Measurements from ENCODE around the gene GPR152.
A peak's percentile ranks its signal among the peaks of the same experiment; 100 is the strongest.

GPR152 gene

DNA sequence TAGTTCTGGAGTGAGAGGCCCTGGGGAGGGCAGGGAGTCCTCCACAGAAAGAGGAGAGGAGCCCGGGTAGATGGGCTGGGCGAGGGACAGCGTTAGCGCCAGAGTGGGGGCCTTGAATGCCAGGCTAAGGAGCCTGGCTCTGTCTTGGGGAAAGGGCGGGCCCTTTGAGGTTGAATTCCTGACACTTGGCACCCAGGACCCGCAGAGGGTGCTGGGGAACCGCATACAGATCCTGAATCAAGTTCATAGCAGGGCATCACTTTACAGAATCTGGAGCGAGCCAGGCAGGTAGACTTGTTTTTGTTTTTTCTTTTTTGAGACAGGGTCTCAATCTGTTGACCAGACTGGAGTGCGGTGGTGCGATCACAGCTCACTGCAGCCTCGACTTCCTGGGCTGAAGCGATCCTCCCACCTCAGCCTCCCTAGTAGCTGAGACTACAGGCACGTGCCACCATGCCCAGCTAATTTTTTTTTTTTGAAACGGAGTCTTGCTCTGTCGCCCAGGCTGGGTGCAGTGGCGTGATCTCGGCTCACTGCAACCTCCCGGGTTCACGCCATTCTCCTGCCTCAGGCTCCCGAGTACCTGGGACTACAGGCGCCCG lies 31.0 kb downstream of the GPR152 start:
- H3K27ac ChIP-seq = peak overlapping the region; percentile 86

GRCh38 chr11:67420646-67421429 lies 31.7 kb downstream of the GPR152 start:
- TF ChIP-seq, protein P1, sequence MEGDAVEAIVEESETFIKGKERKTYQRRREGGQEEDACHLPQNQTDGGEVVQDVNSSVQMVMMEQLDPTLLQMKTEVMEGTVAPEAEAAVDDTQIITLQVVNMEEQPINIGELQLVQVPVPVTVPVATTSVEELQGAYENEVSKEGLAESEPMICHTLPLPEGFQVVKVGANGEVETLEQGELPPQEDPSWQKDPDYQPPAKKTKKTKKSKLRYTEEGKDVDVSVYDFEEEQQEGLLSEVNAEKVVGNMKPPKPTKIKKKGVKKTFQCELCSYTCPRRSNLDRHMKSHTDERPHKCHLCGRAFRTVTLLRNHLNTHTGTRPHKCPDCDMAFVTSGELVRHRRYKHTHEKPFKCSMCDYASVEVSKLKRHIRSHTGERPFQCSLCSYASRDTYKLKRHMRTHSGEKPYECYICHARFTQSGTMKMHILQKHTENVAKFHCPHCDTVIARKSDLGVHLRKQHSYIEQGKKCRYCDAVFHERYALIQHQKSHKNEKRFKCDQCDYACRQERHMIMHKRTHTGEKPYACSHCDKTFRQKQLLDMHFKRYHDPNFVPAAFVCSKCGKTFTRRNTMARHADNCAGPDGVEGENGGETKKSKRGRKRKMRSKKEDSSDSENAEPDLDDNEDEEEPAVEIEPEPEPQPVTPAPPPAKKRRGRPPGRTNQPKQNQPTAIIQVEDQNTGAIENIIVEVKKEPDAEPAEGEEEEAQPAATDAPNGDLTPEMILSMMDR (IDR thresholded peaks at IDR 0.05) = peak; percentile 7; the same call in 1 of the 2 replicates
- TF ChIP-seq ZFX (IDR thresholded peaks at IDR 0.05; ENCODE audit: borderline replicate concordance) = no peak
- peak overlapping the region; percentile 86 for H3K27ac ChIP-seq

More for the DNA sequence above, 31.0 kb downstream of the GPR152 start:
- TF ChIP-seq, protein P1 (IDR thresholded peaks at IDR 0.05) = no peak
- TF ChIP-seq ZFX (IDR thresholded peaks at IDR 0.05; ENCODE audit: borderline replicate concordance) = no peak

DNA sequence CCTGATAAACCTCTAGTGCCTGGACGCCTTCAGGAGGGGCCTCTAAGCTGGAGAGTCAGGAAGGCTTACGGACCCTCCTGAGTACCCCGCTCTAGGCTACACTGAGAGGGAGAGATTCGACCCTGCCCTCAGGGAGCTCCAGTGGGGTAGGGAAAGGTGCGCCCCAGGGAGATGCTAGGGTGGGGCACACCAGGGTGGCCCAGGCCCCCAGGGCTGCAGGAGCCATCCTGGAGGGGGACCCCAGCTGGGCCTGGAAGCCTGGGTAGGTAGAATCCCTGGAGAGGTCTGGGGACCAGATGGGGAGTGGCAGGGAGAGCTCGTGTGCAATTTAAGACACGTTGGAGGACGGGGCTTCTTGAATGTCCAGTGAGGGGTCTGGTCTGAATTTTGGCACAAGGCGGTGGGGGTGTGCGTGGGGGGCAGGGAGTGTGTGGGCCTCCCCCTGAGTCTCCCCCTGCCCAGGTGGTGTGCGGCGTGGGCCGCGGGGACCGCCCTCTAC lies 32.3 kb downstream of the GPR152 start:
- peak overlapping the region; percentile 86 for H3K27ac ChIP-seq
- TF ChIP-seq, protein P1 (IDR thresholded peaks at IDR 0.05) = no peak
- no peak for TF ChIP-seq ZFX (IDR thresholded peaks at IDR 0.05; ENCODE audit: borderline replicate concordance)

DNA sequence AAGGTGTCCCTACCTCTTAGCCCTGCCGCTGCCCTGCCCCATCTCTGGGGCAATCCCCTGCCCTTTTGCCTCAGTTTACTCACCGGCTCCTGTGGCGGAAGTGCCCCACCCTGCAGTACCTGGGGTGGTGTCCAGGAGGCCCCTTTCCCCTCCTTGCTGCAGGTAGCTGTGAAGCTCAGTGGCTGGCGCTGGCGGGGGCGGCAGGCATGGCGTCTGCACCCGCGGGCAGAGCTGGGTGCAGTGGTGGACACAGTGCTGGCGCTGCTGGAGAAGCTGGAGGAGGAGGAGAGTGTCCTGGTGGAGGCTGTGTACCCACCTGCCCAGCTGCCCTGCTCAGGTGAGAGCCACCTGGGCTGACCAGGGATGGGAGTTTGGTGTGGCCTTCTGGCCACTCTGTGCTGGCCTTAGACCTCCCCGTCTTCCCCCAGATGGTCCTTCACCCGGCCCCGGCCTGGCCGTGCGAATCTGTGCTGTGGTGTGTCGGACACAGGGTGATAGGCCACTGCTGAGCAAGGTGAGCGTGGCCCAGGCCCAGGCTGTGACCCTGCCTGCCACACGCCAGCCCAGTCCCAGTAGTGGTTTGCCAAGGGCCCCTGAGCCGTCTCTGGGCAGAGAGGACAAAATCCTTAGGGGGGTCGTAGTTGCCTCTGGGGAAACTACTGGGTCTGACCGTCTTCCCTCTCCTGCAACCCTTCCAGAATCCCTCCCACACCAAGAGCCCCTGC lies 33.0 kb downstream of the GPR152 start:
- H3K27ac ChIP-seq = peak overlapping the region; percentile 86; the same call in 1 of the 2 replicates
- TF ChIP-seq, protein P1 (IDR thresholded peaks at IDR 0.05) = no peak
- TF ChIP-seq ZFX (IDR thresholded peaks at IDR 0.05; ENCODE audit: borderline replicate concordance) = no peak

- H3K27ac ChIP-seq = peak overlapping the region; percentile 18; the same call in 1 of the 2 replicates
- TF ChIP-seq, protein P1 (IDR thresholded peaks at IDR 0.05) = no peak
- no peak for TF ChIP-seq ZFX (IDR thresholded peaks at IDR 0.05; ENCODE audit: borderline replicate concordance)
Measured at GRCh38 chr11:67418476-67419281, 33.9 kb downstream of the GPR152 start.

- TF ChIP-seq, protein P1 (IDR thresholded peaks at IDR 0.05) = no peak
- TF ChIP-seq ZFX (IDR thresholded peaks at IDR 0.05; ENCODE audit: borderline replicate concordance) = no peak
- H3K27ac ChIP-seq = no peak overlapping the region
Measured at GRCh38 chr11:67417425-67417824, 35.1 kb downstream of the GPR152 start.
